Left colon (tissue), 2 donors: ENCODE results near the gene ZBTB47. TPM values are rescaled to one million over a fixed set of nuclear protein-coding genes. Genes with fewer than 3 reads are reported as not detected.

Experiments
- ATAC-seq: fragments of 200-7000 bp; cut with Tn5 transposase; one replicate; pipeline ENCODE4 v1.9.1; 2020; ENCODE audit warnings: mild to moderate bottlenecking, moderate library complexity
- DNase-seq, 2 donors: peaks; one replicate each; pipeline ENCODE4 v3.0.0-alpha.2; 2020
- intact Hi-C, 2 donors: fragments of 100-400 bp; cut with DNase I in 1 of 2; cut with micrococcal nuclease in 1 of 2; formaldehyde crosslinking; loops; one replicate each; pipeline versions ENCODE4 v1.11.2 to v1.14.0; 2022; cut with DNase I, micrococcal nuclease
- total RNA-seq, 2 donors: library from RNA; stranded (reverse); fragmentation: NEBNext Ultra II Directional; extraction: Animal tissue kit (Norgen Biotek cat#: 25700); gene quantifications; one replicate each; pipeline ENCODE4 v1.2.1, GENCODE V29; 2021
- donor health status: DM: no; HTN: no; CAD: no.
- donor health status: DM: yes; HTN: yes; CAD: no.

ZBTB47 gene
- total RNA-seq, 2 donors from 2014 or later = 5.7 to 11.8 TPM

- ATAC-seq = no peak
- no peak for DNase-seq
- intact Hi-C loops = no loop called here
Observed at GRCh38 chr3:42702982-42703694, 49.6 kb downstream of the ZBTB47 start.

- DNase-seq (no peak), ATAC-seq (no peak)
- intact Hi-C loops = no loop called here
Observed at GRCh38 chr3:42703695-42704025, 50.2 kb downstream of the ZBTB47 start.

GRCh38 chr3:42704136-42704841 is 50.8 kb downstream of the ZBTB47 start:
- intact Hi-C loops = no loop called here
- ATAC-seq = no peak
- DNase-seq = no peak

GRCh38 chr3:42705058-42705767 is 51.7 kb downstream of the ZBTB47 start:
- no peak for ATAC-seq
- intact Hi-C loops = no loop called here
- peak in 1 of 2 donors; percentile 20 for DNase-seq

- ATAC-seq = no peak
- DNase-seq = no peak
- intact Hi-C loops = no loop called here
Observed at GRCh38 chr3:42705962-42706585, 52.6 kb downstream of the ZBTB47 start.

GRCh38 chr3:42706721-42707619 is 53.5 kb downstream of the ZBTB47 start:
- DNase-seq (no peak), ATAC-seq (no peak)
- intact Hi-C loops = no loop called here

GRCh38 chr3:42707620-42708355 is 54.3 kb downstream of the ZBTB47 start:
- DNase-seq (no peak), ATAC-seq (no peak)
- intact Hi-C loops = no loop called here

- intact Hi-C loops = no loop called here
- DNase-seq = peak in 1 of 2 donors; percentile 12
- ATAC-seq = no peak
Observed at GRCh38 chr3:42708611-42709151, 55.2 kb downstream of the ZBTB47 start.

GRCh38 chr3:42709621-42710020 is 56.1 kb downstream of the ZBTB47 start:
- intact Hi-C loops = no loop called here
- no peak for DNase-seq
- no peak for ATAC-seq

- ATAC-seq (no peak), DNase-seq (no peak)
- intact Hi-C loops = no loop called here
Observed at GRCh38 chr3:42710323-42711021, 57.0 kb downstream of the ZBTB47 start.

GRCh38 chr3:42711491-42712343 is 58.2 kb downstream of the ZBTB47 start:
- no peak for ATAC-seq
- intact Hi-C loops = no loop called here
- DNase-seq = peak in 1 of 2 donors; percentile 12

GRCh38 chr3:42712344-42712648 is 58.8 kb downstream of the ZBTB47 start:
- DNase-seq = no peak
- intact Hi-C loops = no loop called here

GRCh38 chr3:42712688-42713372 is 59.3 kb downstream of the ZBTB47 start:
- intact Hi-C loops = no loop called here
- DNase-seq = no peak
- no peak for ATAC-seq

More at GRCh38 chr3:42712344-42712648, 58.8 kb downstream of the ZBTB47 start:
- ATAC-seq = no peak

- ATAC-seq (no peak), DNase-seq (no peak)
- intact Hi-C loops = no loop called here
Observed at GRCh38 chr3:42713747-42714146, 60.2 kb downstream of the ZBTB47 start.

- DNase-seq (no peak), ATAC-seq (peak; percentile 37)
- intact Hi-C loops = no loop called here
Observed at GRCh38 chr3:42714171-42714852, 60.8 kb downstream of the ZBTB47 start.
